ENCODE data around the gene MAGI2. TPM values are rescaled to one million over a fixed set of nuclear protein-coding genes. Genes with fewer than 3 reads are reported as not detected.

Gene MAGI2
- total RNA-seq, 1 donor from 2014 or later = 0.38 TPM

GRCh38 chr7:78014401-78014800, 1439.1 kb downstream of the MAGI2 start:
- ChIA-PET POLR2A (no interaction called here), CTCF (no interaction called here)
- Mint-ChIP-seq H3K36me3 (ENCODE audit: low read depth) (no peaks in the 10 kb centered on the region), H3K4me3 (no peak overlapping the region), H3K27ac (no peak overlapping the region), H3K27me3 (peaks cover 9% of the 10 kb centered on the region), H3K9me3 (no peaks in the 10 kb centered on the region), H3K4me1 (peaks cover 11% of the 10 kb centered on the region)
- DNase-seq = no peak
- intact Hi-C loops (cut with micrococcal nuclease) = no loop called here
- ATAC-seq (ENCODE audit: low read depth) = no peak
- no peak for TF ChIP-seq CTCF (IDR thresholded peaks at IDR 0.05)

GRCh38 chr7:78013386-78013785, 1440.1 kb downstream of the MAGI2 start:
- Mint-ChIP-seq H3K36me3 (ENCODE audit: low read depth) (no peaks in the 10 kb centered on the region), H3K9me3 (no peaks in the 10 kb centered on the region), H3K27ac (no peak overlapping the region), H3K27me3 (peaks cover 9% of the 10 kb centered on the region), H3K4me3 (no peak overlapping the region), H3K4me1 (peaks cover 5% of the 10 kb centered on the region)
- no peak for ATAC-seq (ENCODE audit: low read depth)
- TF ChIP-seq CTCF (IDR thresholded peaks at IDR 0.05) = no peak
- POLR2A ChIA-PET = no interaction called here
- CTCF ChIA-PET = no interaction called here
- no peak for DNase-seq
- intact Hi-C loops (cut with micrococcal nuclease) = no loop called here

- ChIA-PET POLR2A (no interaction called here), CTCF (interaction anchor here (0.9 kb wide), 1 partner anchor 9 kb away, joined by 4 read pairs; no protein-coding TSS in a partner anchor)
- Mint-ChIP-seq H3K36me3 (ENCODE audit: low read depth) (no peaks in the 10 kb centered on the region), H3K4me1 (no peaks in the 10 kb centered on the region), H3K9me3 (no peaks in the 10 kb centered on the region), H3K4me3 (no peak overlapping the region), H3K27ac (no peak overlapping the region), H3K27me3 (peaks cover 12% of the 10 kb centered on the region)
- DNase-seq (no peak), ATAC-seq (ENCODE audit: low read depth) (no peak)
- intact Hi-C loops (cut with micrococcal nuclease) = no loop called here
- no peak for TF ChIP-seq CTCF (IDR thresholded peaks at IDR 0.05)
These were observed 1441.8 kb downstream of the MAGI2 start for GRCh38 chr7:78011642-78012041.

GRCh38 chr7:78007231-78007630, 1446.2 kb downstream of the MAGI2 start:
- DNase-seq (no peak), ATAC-seq (ENCODE audit: low read depth) (no peak)
- intact Hi-C loops (cut with micrococcal nuclease) = no loop called here
- ChIA-PET CTCF (no interaction called here), POLR2A (no interaction called here)
- no peak for TF ChIP-seq CTCF (IDR thresholded peaks at IDR 0.05)
- no peak overlapping the region for H3K27ac Mint-ChIP-seq
- no peak overlapping the region for H3K4me3 Mint-ChIP-seq
- no peaks in the 10 kb centered on the region for H3K4me1 Mint-ChIP-seq
- H3K36me3 Mint-ChIP-seq (ENCODE audit: low read depth) = no peaks in the 10 kb centered on the region
- H3K27me3 Mint-ChIP-seq = peaks cover 5% of the 10 kb centered on the region
- H3K9me3 Mint-ChIP-seq = no peaks in the 10 kb centered on the region

GRCh38 chr7:78006063-78006755, 1447.3 kb downstream of the MAGI2 start:
- TF ChIP-seq CTCF (IDR thresholded peaks at IDR 0.05) = no peak
- no peaks in the 10 kb centered on the region for H3K9me3 Mint-ChIP-seq
- H3K36me3 Mint-ChIP-seq (ENCODE audit: low read depth) = no peaks in the 10 kb centered on the region
- no peak for DNase-seq
- no peaks in the 10 kb centered on the region for H3K4me1 Mint-ChIP-seq
- peaks cover 3% of the 10 kb centered on the region for H3K27me3 Mint-ChIP-seq
- POLR2A ChIA-PET = no interaction called here
- intact Hi-C loops (cut with micrococcal nuclease) = no loop called here
- ATAC-seq (ENCODE audit: low read depth) = no peak
- CTCF ChIA-PET = no interaction called here
- H3K4me3 Mint-ChIP-seq = no peak overlapping the region
- H3K27ac Mint-ChIP-seq = no peak overlapping the region

Measured in activated B cell treated with CpG ODN at 0.5 μM for 24 hours (primary cell).